Adrenal gland (tissue), 12 donors: ENCODE data around the gene HDAC4. TPM values are rescaled to one million over a fixed set of nuclear protein-coding genes. Genes with fewer than 3 reads are reported as not detected.
A peak's percentile ranks its signal among the peaks of the same experiment; 100 is the strongest.

Experiments used
- DNase-seq, 7 donors: peaks; one replicate each; pipeline ENCODE4 v3.0.0-alpha.2; 2019 to 2020
- H3K27ac ChIP-seq, 5 donors: fragments of 200-600 bp; sonication (generic) in 4 of 5; 1 replicate in 3 of 5; 2 replicates in 2 of 5; pipeline versions ENCODE4 v1.5.1 to v1.8.0; 2016 to 2020; ENCODE audit warnings: mild to moderate bottlenecking in 1 of 5
- H3K27me3 ChIP-seq: fragments of 200-600 bp; 2 replicates; pipeline ENCODE4 v1.8.0; 2021
- H3K36me3 ChIP-seq, 2 donors: fragments of 200-600 bp; replicated peaks in 1 of 2; 1 replicate in 1 of 2; 2 replicates in 1 of 2; pipeline versions ENCODE4 v1.5.1 to v1.8.0; 2018 to 2022
- H3K4me1 ChIP-seq, 2 donors: fragments of 200-600 bp; replicated peaks in 1 of 2; 1 replicate in 1 of 2; 2 replicates in 1 of 2; pipeline versions ENCODE4 v1.5.1 to v1.8.0; 2018 to 2021
- H3K4me3 ChIP-seq, 4 donors: fragments of 200-600 bp; sonication (generic) in 3 of 4; one replicate each; pipeline ENCODE4 v1.5.1; 2016 to 2018
- H3K9me3 ChIP-seq, 3 donors: fragments of 200-600 bp; sonication (generic) in 1 of 3; replicated peaks in 1 of 3; 1 replicate in 2 of 3; 2 replicates in 1 of 3; pipeline versions ENCODE4 v1.5.1 to v1.8.0; 2016 to 2021
- CTCF ChIP-seq, 6 experiments: fragments of 450-650 bp in 4 of 6; fragments of 200-600 bp in 2 of 6; sonication (generic) in 1 of 6; IDR thresholded peaks; 1 replicate in 5 of 6; 2 replicates in 1 of 6; pipeline versions ENCODE4 v1.5.1 to v1.8.0; 2016 to 2021; ENCODE audit warnings: antibody characterized with exemption in 6 of 6, mild to moderate bottlenecking in 2 of 6, moderate library complexity in 1 of 6
- POLR2A ChIP-seq, 2 donors: fragments of 450-650 bp; IDR thresholded peaks; one replicate each; pipeline ENCODE4 v1.6.1; 2017; ENCODE audit warnings: antibody characterized with exemption in 2 of 2, mild to moderate bottlenecking in 2 of 2, moderate library complexity in 1 of 2
- WGBS, 4 donors: extraction: QIAGEN DNeasy Blood & Tissue Kit in 2 of 4; methylation state at CpG; one replicate each; pipeline versions ENCODE4 v1.1.5 to v1.1.7; 2013 to 2017; 5-methylcytosine and 5-hydroxymethylcytosine counted together
- intact Hi-C, 2 donors: fragments of 100-400 bp; cut with DNase I; formaldehyde crosslinking; loops; one replicate each; pipeline versions ENCODE4 v1.14.1 to v1.15.0; 2022 to 2023
- polyA plus RNA-seq, 3 donors: library from polyadenylated mRNA; stranded (reverse); fragments of 200-250 nt in 2 of 3; fragments of 350-450 nt in 1 of 3; fragmentation: Illumina TruSeq in 1 of 3; extraction: RNeasy Lipid Tissue Mini Kit (QIAGEN cat#74804) in 1 of 3; gene quantifications; one replicate each; pipeline ENCODE4 v1.2.3, GENCODE V29; 2013 to 2014
- total RNA-seq, 9 donors: library from RNA; depleted of rRNA in 4 of 9; stranded (reverse); fragments of >200 nt in 4 of 9; fragments of 120-200 nt in 1 of 9; fragmentation: NEBNext Ultra II Directional in 1 of 9; extraction: Animal tissue kit (Norgen Biotek cat#: 25700) in 1 of 9; gene quantifications; one replicate each; pipeline versions ENCODE4 v1.1.0 to v1.2.4, GENCODE V29; 2013 to 2023
- donor health status: healthy with polysubstance abuse.
- donor health status: Bipolar disorder and iron deficiency.
- donor health status: DM: yes; HTN: yes; CAD: no.
- donor health status: DM: no; HTN: no; CAD: no.
- donor health status: DM: no; HTN: no; CAD: no.
- donor health status: DM: yes; HTN: yes; CAD: no.

HDAC4 gene
- total and polyA plus RNA-seq, 12 donors: 8.3 to 88.9 (median 28.7) TPM

DNA sequence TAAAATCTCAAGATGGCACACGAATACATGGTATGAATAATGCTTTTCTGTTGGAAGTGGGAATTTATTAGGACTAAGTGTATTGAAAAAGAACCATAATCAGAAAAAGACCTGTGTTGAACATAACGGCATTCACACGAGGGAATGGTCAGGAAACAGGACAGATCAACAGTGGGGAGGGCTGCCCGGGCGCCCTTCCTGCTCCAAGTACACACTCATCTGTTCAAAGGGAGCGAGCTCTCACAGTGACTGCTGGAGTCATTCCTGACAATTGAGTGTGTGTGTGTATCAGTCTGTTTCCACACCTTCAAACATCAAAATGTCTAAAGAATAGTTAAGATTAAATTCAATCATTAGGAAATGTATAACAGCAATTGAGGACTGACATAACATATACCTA lies 167.2 kb downstream of the HDAC4 start:
- peaks cover 0 to 35% of the 10 kb centered on the region in 2 donors for H3K4me1 ChIP-seq
- DNase-seq: peak in 2 of 7 donors; percentile 11 to 41

DNA sequence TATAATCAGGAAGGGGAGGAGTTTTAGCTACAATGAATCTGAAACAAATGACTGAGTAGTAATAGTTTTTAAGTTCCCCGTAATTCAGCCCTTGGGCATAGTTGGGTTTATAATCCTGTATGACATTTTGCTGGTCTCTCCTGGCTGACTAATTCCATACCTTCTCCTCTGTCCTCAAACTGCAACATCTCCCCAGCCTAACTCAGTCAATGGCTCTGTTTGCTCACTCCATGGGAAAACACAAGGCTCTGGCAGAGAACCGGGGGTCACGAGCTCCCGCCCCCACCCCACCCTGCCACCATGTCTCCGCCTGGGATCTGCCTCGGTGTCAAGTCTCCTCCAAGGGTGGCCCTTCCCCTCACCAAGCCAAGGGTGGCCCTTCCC lies 168.6 kb downstream of the HDAC4 start:
- no peak overlapping the region for H3K27ac ChIP-seq
- H3K27me3 ChIP-seq: no peaks in the 10 kb centered on the region
- no peak overlapping the region for H3K4me3 ChIP-seq
- peak in 3 of 7 donors; percentile 10 to 25 (median 14) for DNase-seq
- no peaks in the 10 kb centered on the region for H3K36me3 ChIP-seq
- 87 to 96% (median 94%) methylated on average over 5 to 6 of the region's 6 CpGs for WGBS, 4 donors
- no peaks in the 10 kb centered on the region for H3K9me3 ChIP-seq
- intact Hi-C loops: no loop called here
- TF ChIP-seq CTCF (IDR thresholded peaks at IDR 0.05) (no peak), POLR2A (IDR thresholded peaks at IDR 0.05) (no peak)
- H3K4me1 ChIP-seq: peaks cover 4 to 30% of the 10 kb centered on the region in 2 donors

More for the DNA sequence above, 167.2 kb downstream of the HDAC4 start:
- Histone ChIP-seq H3K27me3 (no peaks in the 10 kb centered on the region), H3K4me3 (no peak overlapping the region), H3K9me3 (no peaks in the 10 kb centered on the region), H3K36me3 (no peaks in the 10 kb centered on the region), H3K27ac (no peak overlapping the region)
- intact Hi-C loops: no loop called here
- 87 to 95% (median 90%) methylated on average over 6 of the region's 6 CpGs for WGBS, 4 donors
- no peak for TF ChIP-seq CTCF (IDR thresholded peaks at IDR 0.05)
- TF ChIP-seq POLR2A (IDR thresholded peaks at IDR 0.05): no peak

GRCh38 chr2:239231231-239232194 lies 169.3 kb downstream of the HDAC4 start:
- DNase-seq: peak in 4 of 7 donors; percentile 7 to 56 (median 18)
- Histone ChIP-seq H3K9me3 (no peaks in the 10 kb centered on the region), H3K36me3 (no peaks in the 10 kb centered on the region), H3K4me1 (peaks cover 5 to 30% of the 10 kb centered on the region in 2 donors), H3K4me3 (no peak overlapping the region), H3K27ac (no peak overlapping the region), H3K27me3 (no peaks in the 10 kb centered on the region)
- 70 to 82% (median 76%) methylated on average over 20 to 46 of the region's 46 CpGs for WGBS, 4 donors
- TF ChIP-seq CTCF (IDR thresholded peaks at IDR 0.05) (no peak), POLR2A (IDR thresholded peaks at IDR 0.05) (no peak)
- intact Hi-C loops: no loop called here

DNA sequence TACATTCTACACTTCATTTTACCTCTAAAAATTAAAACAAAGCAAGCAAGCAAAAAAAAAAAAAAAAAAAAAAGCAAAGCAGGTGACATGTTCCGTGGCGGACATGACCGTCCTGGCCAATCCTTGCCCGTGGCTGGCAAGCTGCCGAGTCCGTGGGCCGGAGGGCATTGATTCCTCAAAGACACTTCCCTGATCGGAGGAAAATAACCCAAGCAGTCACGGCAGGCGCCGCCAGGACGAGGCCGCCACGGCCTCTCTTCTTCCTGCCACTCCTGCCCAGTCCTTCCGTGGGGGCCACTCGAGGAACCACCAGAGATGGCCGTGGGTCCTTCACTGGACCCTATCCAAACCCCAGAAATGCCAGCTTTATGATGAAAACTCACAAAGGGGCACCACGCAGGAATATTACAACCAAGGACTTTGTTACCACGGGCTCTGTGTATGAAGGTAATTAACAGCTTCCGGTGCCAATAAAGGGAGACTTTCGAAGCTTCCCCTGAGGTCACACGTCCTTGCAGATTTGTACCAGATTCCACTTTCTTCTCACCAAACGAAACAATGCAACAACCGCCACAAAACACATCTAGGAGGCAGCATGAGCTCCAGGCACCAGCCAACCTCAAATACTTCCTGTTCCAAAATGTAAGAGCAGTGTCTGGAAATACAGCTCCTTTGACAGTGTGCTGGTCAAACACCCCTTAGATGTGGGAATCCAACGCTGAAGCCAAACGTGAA lies 170.3 kb downstream of the HDAC4 start:
- TF ChIP-seq POLR2A (IDR thresholded peaks at IDR 0.05) (no peak), CTCF (IDR thresholded peaks at IDR 0.05) (no peak)
- peak overlapping the region in 1 of 5 donors; percentile 25 for H3K27ac ChIP-seq
- intact Hi-C loops: no loop called here
- no peak overlapping the region for H3K4me3 ChIP-seq
- 57 to 65% (median 62%) methylated on average over 20 to 26 of the region's 26 CpGs for WGBS, 4 donors
- H3K4me1 ChIP-seq: peaks cover 5 to 40% of the 10 kb centered on the region in 2 donors
- H3K27me3 ChIP-seq: no peaks in the 10 kb centered on the region
- peak in 6 of 7 donors; percentile 35 to 71 (median 52) for DNase-seq
- no peaks in the 10 kb centered on the region for H3K36me3 ChIP-seq
- H3K9me3 ChIP-seq: no peaks in the 10 kb centered on the region
